ENCODE results near the gene DNAJA3. TPM values are rescaled to one million over a fixed set of nuclear protein-coding genes. Genes with fewer than 3 reads are reported as not detected.

Gene DNAJA3
- total RNA-seq, 1 donor from 2014 or later = 34.6 TPM

- Histone ChIP-seq H3K27ac (no peak overlapping the region), H3K4me1 (peaks cover 32% of the 10 kb centered on the region), H3K27me3 (ENCODE audit: low read depth) (no peaks in the 10 kb centered on the region), H3K36me3 (peaks cover 81% of the 10 kb centered on the region), H3K9me3 (no peaks in the 10 kb centered on the region), H3K4me3 (no peak overlapping the region)
- ATAC-seq (no peak), DNase-seq (peak; percentile 32)
- intact Hi-C loops (cut with DNase I) = no loop called here
- no peak for TF ChIP-seq CTCF (IDR thresholded peaks at IDR 0.05)
Measured at GRCh38 chr16:4409081-4409932, 16.4 kb upstream of the DNAJA3 start.

- H3K27me3 ChIP-seq (ENCODE audit: low read depth) = no peaks in the 10 kb centered on the region
- H3K36me3 ChIP-seq = peaks cover 69% of the 10 kb centered on the region
- no peaks in the 10 kb centered on the region for H3K9me3 ChIP-seq
- peak overlapping the region; percentile 44 for H3K27ac ChIP-seq
- peak; percentile 51 for DNase-seq
- intact Hi-C loops (cut with DNase I) = no loop called here
- H3K4me1 ChIP-seq = peaks cover 44% of the 10 kb centered on the region
- no peak for TF ChIP-seq CTCF (IDR thresholded peaks at IDR 0.05)
- no peak overlapping the region for H3K4me3 ChIP-seq
- ATAC-seq = no peak
Measured at GRCh38 chr16:4410335-4411075, 15.2 kb upstream of the DNAJA3 start.

GRCh38 chr16:4411684-4412083 is 14.0 kb upstream of the DNAJA3 start:
- Histone ChIP-seq H3K36me3 (peaks cover 57% of the 10 kb centered on the region), H3K4me1 (peaks cover 46% of the 10 kb centered on the region), H3K4me3 (no peak overlapping the region), H3K27ac (peak overlapping the region; percentile 44), H3K9me3 (no peaks in the 10 kb centered on the region), H3K27me3 (ENCODE audit: low read depth) (no peaks in the 10 kb centered on the region)
- ATAC-seq (no peak), DNase-seq (peak; percentile 53)
- intact Hi-C loops (cut with DNase I) = no loop called here
- no peak for TF ChIP-seq CTCF (IDR thresholded peaks at IDR 0.05)

GRCh38 chr16:4412159-4412558 is 13.5 kb upstream of the DNAJA3 start:
- no peak for TF ChIP-seq CTCF (IDR thresholded peaks at IDR 0.05)
- no peak for DNase-seq
- H3K36me3 ChIP-seq = peaks cover 53% of the 10 kb centered on the region
- no peaks in the 10 kb centered on the region for H3K27me3 ChIP-seq (ENCODE audit: low read depth)
- H3K4me1 ChIP-seq = peaks cover 50% of the 10 kb centered on the region
- peak overlapping the region; percentile 44 for H3K27ac ChIP-seq
- no peak for ATAC-seq
- intact Hi-C loops (cut with DNase I) = no loop called here
- no peaks in the 10 kb centered on the region for H3K9me3 ChIP-seq
- no peak overlapping the region for H3K4me3 ChIP-seq

- H3K9me3 ChIP-seq = no peaks in the 10 kb centered on the region
- H3K27me3 ChIP-seq (ENCODE audit: low read depth) = no peaks in the 10 kb centered on the region
- no peak for TF ChIP-seq CTCF (IDR thresholded peaks at IDR 0.05)
- intact Hi-C loops (cut with DNase I) = no loop called here
- H3K27ac ChIP-seq = no peak overlapping the region
- ATAC-seq (no peak), DNase-seq (no peak)
- no peak overlapping the region for H3K4me3 ChIP-seq
- peaks cover 52% of the 10 kb centered on the region for H3K4me1 ChIP-seq
- peaks cover 46% of the 10 kb centered on the region for H3K36me3 ChIP-seq
Measured at GRCh38 chr16:4412854-4413253, 12.8 kb upstream of the DNAJA3 start.
